ENCODE measurements around the gene MAN1B1. TPM values are rescaled to one million over a fixed set of nuclear protein-coding genes. Genes with fewer than 3 reads are reported as not detected.

Gene MAN1B1
- total RNA-seq, 1 experiment from 2014 or later, result 57.2 TPM

DNA sequence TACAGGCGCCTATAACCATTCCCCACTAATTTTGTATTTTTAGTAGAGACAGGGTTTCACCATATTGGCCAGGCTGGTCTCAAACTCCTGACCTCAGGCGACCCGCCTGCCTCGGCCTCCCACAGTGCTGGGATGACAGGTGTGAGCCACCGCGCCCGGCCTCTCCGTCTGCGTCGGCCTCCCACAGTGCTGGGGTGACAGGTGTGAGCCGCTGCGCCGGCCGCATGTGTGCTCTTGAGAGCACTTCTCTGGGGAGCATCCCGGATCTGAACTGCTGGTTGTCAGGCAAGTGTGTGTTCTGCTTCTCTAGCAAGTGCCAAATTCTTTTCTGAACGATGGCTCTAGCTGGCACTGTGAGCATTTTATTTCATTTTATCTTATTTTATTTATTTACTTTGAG lies 29.2 kb upstream of the MAN1B1 start:
- Histone ChIP-seq H3K4me1 (ENCODE audit: control insufficient read depth, insufficient read depth, low read length) (peaks cover 2% of the 10 kb centered on the region; the same call in 1 of the 2 replicates), H3K36me3 (ENCODE audit: control insufficient read depth, insufficient read depth, low read length) (no peaks in the 10 kb centered on the region), H3K27me3 (ENCODE audit: control insufficient read depth, insufficient read depth, low read length) (no peaks in the 10 kb centered on the region), H3K27ac (ENCODE audit: low read length) (no peak overlapping the region), H3K9me3 (ENCODE audit: control insufficient read depth, insufficient read depth, low read depth, low read length) (no peaks in the 10 kb centered on the region), H3K4me3 (ENCODE audit: low read depth in 2 of 2, low read length in 2 of 2) (no peak overlapping the region)
- ATAC-seq (no peak), DNase-seq (ENCODE audit: low read depth, low spot score) (no peak)
- in situ Hi-C loops (cut with HindIII; ENCODE audit: low pct_unique_long_range_greater_than_20kb, low sequenced_read_pairs), result no loop called here
- BruUV-seq (replicated peaks), result no TSS peak
- ChIA-PET POLR2A (no interaction called here), CTCF (no interaction called here)
- no peak for TF ChIP-seq POLR2AphosphoS5 (IDR thresholded peaks at IDR 0.05; ENCODE audit: low read depth, low read length)
- TF ChIP-seq, protein P1, sequence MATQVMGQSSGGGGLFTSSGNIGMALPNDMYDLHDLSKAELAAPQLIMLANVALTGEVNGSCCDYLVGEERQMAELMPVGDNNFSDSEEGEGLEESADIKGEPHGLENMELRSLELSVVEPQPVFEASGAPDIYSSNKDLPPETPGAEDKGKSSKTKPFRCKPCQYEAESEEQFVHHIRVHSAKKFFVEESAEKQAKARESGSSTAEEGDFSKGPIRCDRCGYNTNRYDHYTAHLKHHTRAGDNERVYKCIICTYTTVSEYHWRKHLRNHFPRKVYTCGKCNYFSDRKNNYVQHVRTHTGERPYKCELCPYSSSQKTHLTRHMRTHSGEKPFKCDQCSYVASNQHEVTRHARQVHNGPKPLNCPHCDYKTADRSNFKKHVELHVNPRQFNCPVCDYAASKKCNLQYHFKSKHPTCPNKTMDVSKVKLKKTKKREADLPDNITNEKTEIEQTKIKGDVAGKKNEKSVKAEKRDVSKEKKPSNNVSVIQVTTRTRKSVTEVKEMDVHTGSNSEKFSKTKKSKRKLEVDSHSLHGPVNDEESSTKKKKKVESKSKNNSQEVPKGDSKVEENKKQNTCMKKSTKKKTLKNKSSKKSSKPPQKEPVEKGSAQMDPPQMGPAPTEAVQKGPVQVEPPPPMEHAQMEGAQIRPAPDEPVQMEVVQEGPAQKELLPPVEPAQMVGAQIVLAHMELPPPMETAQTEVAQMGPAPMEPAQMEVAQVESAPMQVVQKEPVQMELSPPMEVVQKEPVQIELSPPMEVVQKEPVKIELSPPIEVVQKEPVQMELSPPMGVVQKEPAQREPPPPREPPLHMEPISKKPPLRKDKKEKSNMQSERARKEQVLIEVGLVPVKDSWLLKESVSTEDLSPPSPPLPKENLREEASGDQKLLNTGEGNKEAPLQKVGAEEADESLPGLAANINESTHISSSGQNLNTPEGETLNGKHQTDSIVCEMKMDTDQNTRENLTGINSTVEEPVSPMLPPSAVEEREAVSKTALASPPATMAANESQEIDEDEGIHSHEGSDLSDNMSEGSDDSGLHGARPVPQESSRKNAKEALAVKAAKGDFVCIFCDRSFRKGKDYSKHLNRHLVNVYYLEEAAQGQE (IDR thresholded peaks at IDR 0.05; ENCODE audit: insufficient read depth in 1 of 2, low read depth in 2 of 2, low read length in 1 of 2), result no peak
- no peak for TF ChIP-seq SIN3A (IDR thresholded peaks at IDR 0.05; ENCODE audit: borderline replicate concordance, insufficient read depth, low read depth, low read length)
- TF ChIP-seq, protein P2, sequence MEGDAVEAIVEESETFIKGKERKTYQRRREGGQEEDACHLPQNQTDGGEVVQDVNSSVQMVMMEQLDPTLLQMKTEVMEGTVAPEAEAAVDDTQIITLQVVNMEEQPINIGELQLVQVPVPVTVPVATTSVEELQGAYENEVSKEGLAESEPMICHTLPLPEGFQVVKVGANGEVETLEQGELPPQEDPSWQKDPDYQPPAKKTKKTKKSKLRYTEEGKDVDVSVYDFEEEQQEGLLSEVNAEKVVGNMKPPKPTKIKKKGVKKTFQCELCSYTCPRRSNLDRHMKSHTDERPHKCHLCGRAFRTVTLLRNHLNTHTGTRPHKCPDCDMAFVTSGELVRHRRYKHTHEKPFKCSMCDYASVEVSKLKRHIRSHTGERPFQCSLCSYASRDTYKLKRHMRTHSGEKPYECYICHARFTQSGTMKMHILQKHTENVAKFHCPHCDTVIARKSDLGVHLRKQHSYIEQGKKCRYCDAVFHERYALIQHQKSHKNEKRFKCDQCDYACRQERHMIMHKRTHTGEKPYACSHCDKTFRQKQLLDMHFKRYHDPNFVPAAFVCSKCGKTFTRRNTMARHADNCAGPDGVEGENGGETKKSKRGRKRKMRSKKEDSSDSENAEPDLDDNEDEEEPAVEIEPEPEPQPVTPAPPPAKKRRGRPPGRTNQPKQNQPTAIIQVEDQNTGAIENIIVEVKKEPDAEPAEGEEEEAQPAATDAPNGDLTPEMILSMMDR (IDR thresholded peaks at IDR 0.05), result no peak
- no peak for TF ChIP-seq TCF7L2 (IDR thresholded peaks at IDR 0.05; ENCODE audit: low read depth, low read length)
- intact Hi-C loops (cut with micrococcal nuclease; ENCODE audit: unreplicated experiment), result no loop called here

GRCh38 chr9:137058521-137059234 lies 28.1 kb upstream of the MAN1B1 start:
- intact Hi-C loops (cut with micrococcal nuclease; ENCODE audit: unreplicated experiment), result no loop called here
- no TSS peak for BruUV-seq (replicated peaks)
- DNase-seq (ENCODE audit: low read depth, low spot score) (no peak), ATAC-seq (no peak)
- Histone ChIP-seq H3K4me1 (ENCODE audit: control insufficient read depth, insufficient read depth, low read length) (0 out of 2 replicates have a peak, but pooled peaks cover 2% of the 10 kb centered on the region), H3K36me3 (ENCODE audit: control insufficient read depth, insufficient read depth, low read length) (no peaks in the 10 kb centered on the region), H3K4me3 (ENCODE audit: low read depth in 2 of 2, low read length in 2 of 2) (no peak overlapping the region), H3K9me3 (ENCODE audit: control insufficient read depth, insufficient read depth, low read depth, low read length) (no peaks in the 10 kb centered on the region), H3K27me3 (ENCODE audit: control insufficient read depth, insufficient read depth, low read length) (no peaks in the 10 kb centered on the region), H3K27ac (ENCODE audit: low read length) (no peak overlapping the region)
- in situ Hi-C loops (cut with HindIII; ENCODE audit: low pct_unique_long_range_greater_than_20kb, low sequenced_read_pairs), result no loop called here
- no peak for TF ChIP-seq TCF7L2 (IDR thresholded peaks at IDR 0.05; ENCODE audit: low read depth, low read length)
- TF ChIP-seq, protein P1 (IDR thresholded peaks at IDR 0.05; ENCODE audit: insufficient read depth in 1 of 2, low read depth in 2 of 2, low read length in 1 of 2), result no peak
- TF ChIP-seq SIN3A (IDR thresholded peaks at IDR 0.05; ENCODE audit: borderline replicate concordance, insufficient read depth, low read depth, low read length), result no peak
- no peak for TF ChIP-seq POLR2AphosphoS5 (IDR thresholded peaks at IDR 0.05; ENCODE audit: low read depth, low read length)
- TF ChIP-seq, protein P2 (IDR thresholded peaks at IDR 0.05), result no peak
- ChIA-PET CTCF (interaction anchor here (0.7 to 1.7 kb wide), 3 partner anchors 29 to 311 kb away, joined by 3 to 5 read pairs (median 4); no protein-coding TSS in a partner anchor), POLR2A (no interaction called here)
